Hematopoietic multipotent progenitor cell treated with erythropoietin and hydrocortisone succinate and interleukin-3 and kit ligand, for 4 days (in vitro differentiated cells): ENCODE measurements around the gene TMPRSS3.

Source experiments
- DNase-seq: peaks from one replicate; pipeline ENCODE4 v3.0.0-alpha.2; 2015

The TMPRSS3 gene

GRCh38 chr21:42369821-42370220, 26.0 kb downstream of the TMPRSS3 start:
- no peak for DNase-seq

DNA sequence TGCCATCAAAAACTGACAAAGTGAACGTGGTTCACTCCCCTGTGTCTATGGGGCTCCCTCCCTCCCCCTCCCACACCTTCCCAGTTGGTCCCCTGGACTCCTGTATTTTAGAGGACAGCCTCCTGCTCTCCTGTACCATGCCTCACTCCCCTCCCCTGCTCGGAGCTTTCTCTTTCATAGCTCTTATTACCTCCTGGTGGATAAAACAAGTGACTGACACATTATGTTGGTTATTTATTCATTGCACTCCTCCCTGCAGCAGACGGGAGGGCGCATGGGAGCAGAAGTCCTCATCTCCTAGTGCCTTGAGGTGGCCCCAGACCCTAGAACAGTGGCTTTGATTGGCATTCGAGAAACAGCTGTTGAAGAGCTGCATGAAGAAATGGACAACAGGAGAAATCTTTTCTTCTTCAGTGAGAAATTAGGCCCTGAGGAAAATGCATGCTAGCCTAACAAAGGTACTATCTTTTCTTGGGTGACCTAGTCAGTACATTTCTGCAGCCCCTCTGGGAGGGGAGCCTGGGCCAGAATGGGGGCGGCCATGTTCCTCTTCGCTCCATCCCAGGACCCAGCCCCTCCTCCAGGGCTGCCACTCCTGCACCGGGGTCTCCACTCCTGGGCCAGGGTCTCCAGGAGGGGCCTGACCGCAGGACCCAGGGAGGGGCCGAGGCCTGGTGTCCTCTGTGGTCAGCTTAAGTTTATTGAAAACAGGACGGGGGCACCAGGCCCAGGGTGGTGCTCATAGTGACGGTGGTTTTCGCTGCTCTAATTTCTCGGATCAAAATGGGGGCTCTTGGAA, 28.3 kb downstream of the TMPRSS3 start:
- peak; percentile 17 for DNase-seq

- DNase-seq: no peak
Measured at GRCh38 chr21:42366292-42367010, 29.4 kb downstream of the TMPRSS3 start, which contains the start of gene TFF1. Gene TFF1, minus strand, starts transcription at chr21:42366535. Its CDS starts 40 bp downstream, at chr21:42366495.

DNA sequence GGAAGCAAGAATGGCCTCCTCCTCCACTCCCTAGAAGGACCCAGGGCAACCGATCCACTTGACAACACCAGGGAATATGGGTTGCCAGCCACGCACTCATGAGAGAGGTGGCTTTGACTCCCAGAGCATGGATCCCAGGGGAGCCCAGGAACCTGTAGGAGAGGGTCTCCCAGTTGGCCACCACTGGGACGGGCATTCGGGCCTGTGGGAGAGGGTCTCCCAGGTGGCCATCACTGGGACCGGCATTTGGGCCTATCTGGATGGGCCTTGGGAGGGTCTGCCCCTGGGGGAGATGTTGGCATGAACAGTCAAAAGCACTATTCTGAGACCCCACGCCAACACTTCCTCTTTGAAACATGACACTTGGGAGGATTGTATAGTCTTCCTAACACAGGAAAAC, 30.1 kb downstream of the TMPRSS3 start:
- DNase-seq: no peak

DNA sequence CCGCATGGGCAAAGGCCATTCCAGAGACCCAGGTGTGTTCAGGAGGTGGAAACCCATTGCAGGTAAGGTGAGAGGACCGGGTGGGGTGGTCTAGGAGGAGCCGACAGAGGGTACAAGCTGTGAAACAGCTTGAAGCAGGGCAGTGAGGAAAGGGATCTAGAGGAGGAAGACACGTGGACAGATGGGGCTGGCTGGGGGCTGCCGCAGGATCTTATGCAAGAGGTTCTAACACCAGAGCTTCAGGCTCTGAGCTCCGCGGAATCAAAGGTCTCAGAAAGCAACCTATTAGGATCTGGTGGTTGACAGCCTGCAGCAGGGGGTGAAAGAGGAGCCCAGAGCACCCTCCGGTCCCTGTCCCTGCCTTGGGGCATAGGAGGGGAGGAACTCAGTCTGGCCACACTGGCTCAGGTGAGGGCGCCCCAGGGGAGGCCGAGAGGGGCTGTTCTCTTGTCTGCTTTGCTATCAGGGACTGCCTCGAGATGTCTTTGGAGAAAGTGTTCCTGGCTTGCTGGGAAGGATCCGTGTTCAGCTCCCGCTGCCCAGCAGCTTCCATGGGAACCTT, 31.5 kb downstream of the TMPRSS3 start:
- peak; percentile 61 for DNase-seq

DNA sequence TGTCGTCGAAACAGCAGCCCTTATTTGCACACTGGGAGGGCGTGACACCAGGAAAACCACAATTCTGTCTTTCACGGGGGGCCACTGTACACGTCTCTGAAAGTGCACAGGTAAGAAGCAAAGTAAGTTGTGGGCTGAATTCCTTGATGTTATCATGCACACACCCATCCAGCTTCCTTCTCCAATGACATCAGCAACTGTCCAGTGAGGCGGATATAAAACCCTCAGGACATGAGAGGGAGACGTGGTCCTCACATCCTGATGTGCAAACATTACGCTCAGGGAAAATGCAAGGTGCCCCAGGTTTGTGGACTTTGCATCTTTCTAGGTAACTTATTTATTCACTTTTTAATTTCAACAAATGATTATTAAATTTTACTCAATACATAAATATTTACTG, 32.5 kb downstream of the TMPRSS3 start:
- no peak for DNase-seq

DNA sequence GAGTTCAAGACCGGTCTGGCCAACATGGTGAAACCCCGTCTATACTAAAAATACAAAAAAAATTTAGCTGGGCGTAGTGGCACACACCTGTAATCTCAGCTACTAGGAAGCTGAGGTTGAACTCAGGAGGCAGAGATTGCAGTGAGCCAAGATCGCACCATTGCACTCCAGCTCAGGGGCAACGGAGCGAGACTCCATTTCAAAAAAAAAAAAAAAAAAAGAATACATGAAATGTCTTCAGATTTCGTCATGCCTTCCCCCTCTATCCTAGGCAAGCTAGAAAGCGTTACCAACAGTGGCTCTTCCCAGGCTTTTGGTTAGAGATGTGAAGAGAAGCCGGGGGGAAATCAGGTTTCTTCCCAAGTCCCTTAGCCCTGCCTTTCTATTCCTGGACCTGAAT, 33.2 kb downstream of the TMPRSS3 start:
- no peak for DNase-seq

DNA sequence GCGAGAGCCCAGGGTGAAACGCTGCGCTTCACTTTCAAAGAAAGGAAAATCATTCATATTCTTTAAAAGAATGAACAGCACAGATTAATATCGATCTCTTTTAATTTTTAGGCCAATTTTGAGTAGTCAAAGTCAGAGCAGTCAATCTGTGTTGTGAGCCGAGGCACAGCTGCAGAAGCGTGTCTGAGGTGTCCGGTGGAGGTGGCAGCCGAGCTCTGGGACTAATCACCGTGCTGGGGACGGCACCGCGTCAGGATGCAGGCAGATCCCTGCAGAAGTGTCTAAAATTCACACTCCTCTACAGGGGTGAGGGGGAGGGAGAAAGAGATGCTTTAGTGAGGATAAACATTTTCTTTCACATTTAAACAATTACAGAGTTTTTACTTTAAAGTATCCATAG, 33.7 kb downstream of the TMPRSS3 start:
- no peak for DNase-seq

DNA sequence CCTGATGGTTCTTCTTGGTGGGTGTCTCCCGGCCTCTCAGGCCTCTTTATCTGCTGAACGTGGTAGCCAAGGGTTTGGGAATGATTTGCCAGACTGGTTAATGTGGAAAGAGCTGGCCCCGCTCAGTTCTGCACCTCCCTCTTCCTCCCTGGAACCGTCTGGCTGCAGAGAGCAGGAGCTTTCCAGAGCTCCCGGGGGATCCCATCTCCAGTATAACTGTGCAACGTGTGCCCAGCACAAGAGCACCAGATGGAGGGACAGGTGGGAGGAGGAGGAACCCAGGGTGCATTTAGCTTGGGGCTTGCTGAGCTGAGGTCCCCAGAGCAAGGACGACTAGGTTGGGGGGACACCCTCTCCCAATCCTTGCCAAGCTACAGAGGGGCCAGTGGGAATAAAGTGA, 34.6 kb downstream of the TMPRSS3 start:
- DNase-seq: no peak

DNA sequence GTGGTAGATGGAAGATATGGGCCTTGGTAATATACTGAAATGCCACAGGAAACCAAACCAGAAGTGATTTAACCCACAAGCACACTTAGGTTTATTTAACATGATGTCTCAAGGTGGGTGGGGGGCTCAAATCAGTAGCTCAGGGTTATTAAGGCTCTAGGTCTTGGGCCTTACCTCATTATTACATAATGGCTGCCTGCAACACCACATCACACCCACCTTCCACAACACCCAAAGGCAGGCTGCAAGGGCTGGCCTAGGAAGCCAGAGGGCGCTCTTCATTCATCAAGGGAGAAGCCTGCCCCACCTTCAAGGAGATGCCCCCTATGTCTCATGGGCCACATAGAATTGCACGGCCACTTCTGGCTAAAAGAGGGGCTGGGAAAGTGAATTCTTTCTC, 35.5 kb downstream of the TMPRSS3 start:
- DNase-seq: peak; percentile 46

DNA sequence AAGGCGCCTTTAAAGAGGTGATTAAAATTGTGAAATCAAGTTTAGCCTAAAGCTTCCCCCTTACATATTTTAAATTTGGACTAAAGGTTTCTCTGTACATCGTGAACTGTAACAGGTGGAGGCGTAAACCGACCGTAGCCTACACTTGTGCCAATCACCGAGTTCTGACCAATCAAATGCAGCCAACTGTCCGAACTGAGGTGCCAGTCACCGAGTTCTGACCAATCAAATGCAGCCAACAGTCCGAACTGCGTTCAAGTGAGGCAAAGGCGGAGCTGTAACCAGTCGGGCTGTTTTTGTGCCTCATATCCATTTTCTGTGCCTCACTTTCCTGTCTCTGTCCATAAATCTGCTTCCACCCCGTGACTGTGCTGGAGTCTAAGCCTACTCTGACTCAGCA, 36.9 kb downstream of the TMPRSS3 start:
- DNase-seq: no peak

DNA sequence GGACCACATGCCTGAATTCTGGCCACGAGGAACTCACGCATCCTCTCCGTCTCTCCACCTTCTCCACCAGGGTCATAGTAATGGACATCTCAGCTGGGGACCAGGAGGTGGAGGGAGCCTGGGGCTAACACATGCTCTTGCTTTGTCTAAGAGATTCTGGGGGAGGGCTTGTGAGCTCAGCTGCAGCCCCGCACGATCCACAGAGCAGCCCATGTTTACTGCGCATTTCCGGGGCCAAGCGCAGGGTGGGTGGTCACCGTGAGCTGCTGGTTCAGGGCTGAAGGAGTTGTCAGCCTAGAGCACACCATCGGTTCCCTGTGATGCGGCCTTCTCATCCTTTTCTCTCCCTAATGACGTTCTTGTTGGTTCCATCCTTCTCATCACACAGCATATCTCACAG, 37.6 kb downstream of the TMPRSS3 start:
- no peak for DNase-seq

- DNase-seq: no peak
Measured at GRCh38 chr21:42357307-42357706, 38.5 kb downstream of the TMPRSS3 start.

GRCh38 chr21:42356650-42357049, 39.2 kb downstream of the TMPRSS3 start:
- DNase-seq: peak; percentile 50

DNA sequence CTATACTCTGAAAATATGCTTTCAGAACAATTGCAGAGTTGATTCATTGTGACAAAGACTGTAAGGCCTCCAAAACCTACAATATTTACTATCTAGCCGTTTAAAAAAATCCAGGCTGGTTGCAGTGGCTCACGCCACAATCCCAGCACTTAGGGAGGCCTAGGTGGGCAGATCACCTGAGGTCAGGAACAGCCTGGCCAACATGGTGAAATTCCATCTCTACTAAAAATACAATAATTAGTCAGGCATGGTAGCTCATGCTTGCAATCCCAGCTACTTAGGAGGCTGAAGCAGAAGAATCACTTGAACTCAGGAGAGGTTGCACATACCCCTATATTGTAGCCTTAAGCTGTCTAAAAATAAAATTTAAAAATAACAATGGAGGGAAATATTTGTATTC, 39.8 kb downstream of the TMPRSS3 start:
- DNase-seq: no peak

- no peak for DNase-seq
Measured at GRCh38 chr21:42353623-42354022, 42.2 kb downstream of the TMPRSS3 start.

- no peak for DNase-seq
Measured at GRCh38 chr21:42352441-42353095, 43.3 kb downstream of the TMPRSS3 start.

DNA sequence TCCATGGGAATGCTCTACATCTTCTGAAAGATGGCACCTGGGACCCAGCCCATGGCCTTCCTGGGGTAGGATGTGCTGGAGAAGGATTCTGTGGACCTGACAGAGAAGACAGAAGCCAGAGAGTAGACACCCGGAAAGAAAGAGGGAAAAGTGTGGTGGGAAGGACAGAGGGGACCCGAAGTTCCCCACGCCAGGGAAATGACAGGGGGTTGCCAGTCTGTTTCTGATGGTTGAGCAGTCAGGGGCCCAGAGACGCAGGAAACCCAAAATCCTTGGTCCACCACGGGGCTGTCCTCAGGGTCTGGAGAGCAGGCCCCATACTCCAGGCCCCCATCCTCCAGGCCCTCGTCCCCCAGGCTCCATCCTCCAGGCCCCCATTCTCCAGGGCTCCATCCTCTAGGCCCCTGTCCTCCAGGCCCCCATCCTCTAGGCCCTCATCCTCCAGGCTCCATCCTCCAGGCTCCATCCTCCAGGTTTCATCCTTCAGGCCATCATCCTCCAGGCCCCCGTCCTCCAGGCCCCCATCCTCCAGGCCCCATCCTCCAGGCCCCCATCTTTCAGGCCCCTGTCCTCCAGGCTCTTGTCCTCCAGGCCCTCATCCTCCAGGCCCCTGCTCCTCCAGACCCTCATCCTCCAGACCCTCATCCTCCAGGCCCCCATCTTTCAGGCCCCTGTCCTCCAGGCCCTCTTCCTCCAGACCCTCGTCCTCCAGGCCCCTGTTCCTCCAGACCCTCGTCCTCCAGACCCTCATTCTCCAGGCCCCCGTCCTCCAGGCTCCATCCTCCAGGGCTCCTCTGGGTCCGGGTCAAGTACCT, 44.0 kb downstream of the TMPRSS3 start:
- no peak for DNase-seq

GRCh38 chr21:42350927-42351426, 44.9 kb downstream of the TMPRSS3 start, which contains the start of gene TFF2:
Gene TFF2, minus strand, starts transcription at chr21:42350994. Its CDS starts 37 bp downstream, at chr21:42350957.
- DNase-seq: no peak

DNA sequence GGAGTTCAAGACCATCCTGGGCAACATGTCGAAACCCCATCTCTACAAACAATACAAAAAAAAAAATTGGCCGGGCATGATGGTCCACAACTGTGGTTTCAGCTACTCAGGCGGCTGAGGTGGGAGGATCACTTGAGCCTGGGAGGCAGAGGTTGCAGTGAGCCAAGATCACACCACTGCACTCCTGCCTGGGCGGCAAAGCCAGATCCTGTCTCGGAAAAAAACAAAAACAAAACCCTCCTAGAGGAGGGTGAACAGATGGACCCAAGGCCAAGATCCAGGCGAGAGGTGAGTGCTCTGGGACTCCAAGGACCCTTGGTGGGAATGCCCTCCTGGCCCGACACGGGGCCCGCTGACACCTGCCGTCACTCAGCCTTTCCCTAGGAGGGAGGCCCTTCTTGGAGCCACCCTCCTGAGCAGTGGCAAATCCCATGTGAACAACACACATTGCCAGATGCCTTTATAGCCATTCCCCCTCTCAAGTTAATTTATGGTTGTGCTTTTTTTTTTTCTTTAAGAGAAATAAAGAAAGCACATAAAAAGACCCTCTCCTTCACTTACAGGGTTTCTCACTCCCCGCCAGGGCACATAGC, 45.4 kb downstream of the TMPRSS3 start:
- DNase-seq: no peak

GRCh38 chr21:42349420-42350317, 46.2 kb downstream of the TMPRSS3 start:
- DNase-seq: peak; percentile 76
